C4-2B (cell line): ENCODE data around the gene TMEM145.

Source experiments
- ZFX ChIP-seq: fragments of 450-650 bp; IDR thresholded peaks from 2 replicates; pipeline ENCODE4 v1.6.1; 2017
- TF ChIP-seq, protein P1 (sequence below): fragments of 450-650 bp; conservative IDR thresholded peaks from 2 replicates; pipeline ENCODE4 v1.5.1; 2017; ENCODE audit warnings: mild to moderate bottlenecking

GRCh38 chr19:42290136-42290522 lies 23.0 kb upstream of the TMEM145 start:
- TF ChIP-seq, protein P1, sequence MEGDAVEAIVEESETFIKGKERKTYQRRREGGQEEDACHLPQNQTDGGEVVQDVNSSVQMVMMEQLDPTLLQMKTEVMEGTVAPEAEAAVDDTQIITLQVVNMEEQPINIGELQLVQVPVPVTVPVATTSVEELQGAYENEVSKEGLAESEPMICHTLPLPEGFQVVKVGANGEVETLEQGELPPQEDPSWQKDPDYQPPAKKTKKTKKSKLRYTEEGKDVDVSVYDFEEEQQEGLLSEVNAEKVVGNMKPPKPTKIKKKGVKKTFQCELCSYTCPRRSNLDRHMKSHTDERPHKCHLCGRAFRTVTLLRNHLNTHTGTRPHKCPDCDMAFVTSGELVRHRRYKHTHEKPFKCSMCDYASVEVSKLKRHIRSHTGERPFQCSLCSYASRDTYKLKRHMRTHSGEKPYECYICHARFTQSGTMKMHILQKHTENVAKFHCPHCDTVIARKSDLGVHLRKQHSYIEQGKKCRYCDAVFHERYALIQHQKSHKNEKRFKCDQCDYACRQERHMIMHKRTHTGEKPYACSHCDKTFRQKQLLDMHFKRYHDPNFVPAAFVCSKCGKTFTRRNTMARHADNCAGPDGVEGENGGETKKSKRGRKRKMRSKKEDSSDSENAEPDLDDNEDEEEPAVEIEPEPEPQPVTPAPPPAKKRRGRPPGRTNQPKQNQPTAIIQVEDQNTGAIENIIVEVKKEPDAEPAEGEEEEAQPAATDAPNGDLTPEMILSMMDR = no peak
- no peak for TF ChIP-seq ZFX
